HG03159 (cell line): ENCODE data around the gene PANK3.
"Not testable (repeated sequence)": the region's sequence is repeated elsewhere in the genome, so short reads cannot be mapped to it uniquely, and the experiment has no call there.

ENCODE experiments used
- ATAC-seq: cut with Tn5 transposase; IDR thresholded peaks from one replicate; pipeline ENCODE4 v1.9.1; 2021; ENCODE audit warnings: mild to moderate bottlenecking, moderate library complexity; ENCODE audit not compliant: unreplicated experiment

PANK3 gene

DNA sequence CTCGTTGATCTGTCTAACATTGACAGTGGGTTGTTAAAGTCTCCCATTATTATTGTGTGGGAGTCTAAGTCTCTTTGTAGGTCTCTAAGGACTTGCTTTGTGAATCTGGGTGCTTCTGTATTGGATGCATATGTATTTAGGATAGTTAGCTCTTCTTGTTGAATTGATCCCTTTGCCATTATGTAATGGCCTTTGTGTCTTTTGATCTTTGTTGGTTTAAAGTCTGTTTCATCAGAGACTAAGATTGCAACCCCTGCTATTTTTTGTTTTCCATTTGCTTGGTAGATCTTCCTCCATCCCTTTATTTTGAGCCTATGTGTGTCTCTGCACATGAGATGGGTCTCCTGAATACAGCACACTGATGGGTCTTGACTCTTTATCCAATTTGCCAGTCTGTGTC lies 17.0 kb upstream of the PANK3 start:
- not testable (repeated sequence) for ATAC-seq

DNA sequence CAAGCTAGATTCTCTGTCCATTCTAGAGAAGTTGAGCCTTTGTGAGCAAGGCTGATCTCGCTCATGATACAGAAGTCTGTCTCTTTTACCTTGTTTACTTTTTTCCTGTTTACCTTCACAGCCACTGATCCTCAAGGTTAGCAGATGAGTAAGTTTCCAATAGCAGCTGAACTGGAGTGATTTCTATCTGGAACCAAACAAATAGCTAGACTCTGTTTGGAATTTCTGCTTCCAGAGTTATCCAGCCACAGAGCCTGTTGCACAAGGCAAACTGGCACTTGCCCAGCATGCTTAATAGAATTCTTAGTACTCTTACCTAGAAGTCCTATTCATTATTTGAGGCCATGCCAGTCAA lies 12.8 kb upstream of the PANK3 start:
- no peak for ATAC-seq

DNA sequence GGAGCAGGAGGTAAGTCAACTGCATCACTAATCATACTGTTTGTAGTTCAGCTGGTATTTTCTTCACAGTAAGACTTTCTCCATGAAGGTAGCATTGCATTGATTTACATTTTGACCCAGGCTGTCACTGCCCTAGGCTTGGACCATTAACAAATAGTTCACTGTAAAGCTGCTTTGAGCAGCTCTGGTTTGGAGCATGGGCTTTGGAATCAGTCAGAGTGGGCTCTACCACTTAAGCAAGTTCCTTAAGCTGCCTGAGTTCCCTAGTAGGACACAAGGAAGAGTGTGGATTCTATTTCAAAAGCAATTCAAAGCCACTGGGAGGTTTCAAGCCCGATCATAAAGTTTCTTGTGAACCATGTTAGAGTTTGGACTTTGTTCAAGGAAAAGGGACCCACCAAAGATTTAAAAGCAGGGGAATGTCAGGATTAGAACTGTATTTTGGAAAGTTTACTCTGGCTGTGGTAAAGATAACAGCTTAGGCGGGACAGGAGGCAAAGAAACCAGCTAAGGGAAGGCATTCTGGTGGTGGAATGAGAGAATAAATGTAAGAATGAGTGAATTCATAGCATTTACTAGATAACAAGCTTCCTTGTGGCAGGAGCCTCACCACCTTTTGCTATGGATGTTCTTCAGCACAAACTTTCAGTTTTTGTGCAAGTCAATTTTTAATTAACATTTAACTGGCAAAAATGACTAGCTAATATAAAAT lies 12.3 kb upstream of the PANK3 start:
- no peak for ATAC-seq

DNA sequence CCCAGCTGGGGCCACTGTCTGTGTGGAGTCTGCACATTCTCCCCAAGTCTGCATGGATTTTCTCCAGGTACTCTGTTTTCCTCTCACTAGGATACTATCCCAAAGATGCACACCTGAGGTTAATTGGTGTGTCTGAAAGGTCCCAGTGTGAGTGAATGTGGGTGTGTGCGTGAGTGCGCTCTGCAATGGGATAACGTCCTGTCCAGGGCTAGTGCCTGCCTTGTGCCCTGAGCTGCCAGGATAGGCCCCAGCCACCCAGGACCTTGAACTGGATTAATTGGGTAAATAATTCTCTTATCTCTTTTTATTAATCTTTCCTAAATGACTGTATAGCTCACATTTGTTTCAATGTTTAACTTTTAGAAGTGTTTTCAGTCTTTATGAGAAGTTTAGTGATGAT lies 11.5 kb upstream of the PANK3 start:
- no peak for ATAC-seq

DNA sequence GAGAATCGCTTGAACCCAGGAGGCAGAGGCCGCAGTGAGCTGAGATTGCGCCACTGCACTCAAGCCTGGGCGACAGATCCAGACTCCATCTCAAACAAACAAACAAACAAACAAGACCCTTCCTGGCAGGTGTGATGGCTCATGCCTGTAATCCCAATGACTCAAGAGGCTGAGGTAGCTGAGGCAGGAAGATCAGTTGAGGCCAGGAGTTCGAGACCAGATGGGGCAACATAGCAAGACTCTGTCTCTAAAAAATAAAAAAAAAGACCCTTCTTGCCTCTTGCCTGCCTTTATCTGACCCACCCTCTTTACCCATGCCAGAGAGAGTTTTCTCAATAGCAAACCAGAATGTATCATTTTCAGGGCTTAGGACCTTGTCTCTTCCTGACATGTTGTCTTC lies 8.8 kb upstream of the PANK3 start:
- no peak for ATAC-seq

DNA sequence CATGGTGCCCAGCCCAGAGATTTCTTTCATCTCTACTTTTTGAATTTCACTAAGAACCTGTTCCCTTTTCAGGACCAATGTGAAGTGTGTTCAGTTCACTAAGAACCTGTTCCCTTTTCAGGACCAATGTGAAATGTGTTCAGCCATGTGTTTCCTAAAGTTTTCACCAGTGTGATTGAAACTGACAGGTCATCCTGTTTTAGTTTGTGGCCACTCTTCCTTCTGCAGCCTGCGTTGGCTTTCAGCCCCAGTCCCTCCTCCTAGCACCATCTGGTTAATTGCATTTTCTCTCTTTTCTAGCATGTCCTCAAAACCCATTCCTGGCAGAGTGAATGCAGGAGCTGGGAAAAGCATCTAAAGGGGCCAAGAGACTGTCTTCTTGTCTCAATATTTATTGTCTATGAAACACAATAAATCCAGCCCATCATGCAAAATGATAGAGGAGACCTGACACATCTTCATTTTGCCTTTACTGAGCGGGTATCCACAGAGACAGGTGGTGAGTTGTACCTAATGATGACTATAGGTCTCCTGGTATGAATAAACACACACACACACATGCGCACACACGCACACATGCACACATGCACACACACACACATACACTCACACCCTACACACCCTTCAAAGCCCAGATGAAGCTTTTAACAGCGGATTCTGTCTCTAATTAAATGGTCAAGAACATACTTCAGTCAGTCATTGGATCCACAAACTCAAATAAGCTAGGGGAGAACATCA lies 6.1 kb upstream of the PANK3 start:
- no peak for ATAC-seq

DNA sequence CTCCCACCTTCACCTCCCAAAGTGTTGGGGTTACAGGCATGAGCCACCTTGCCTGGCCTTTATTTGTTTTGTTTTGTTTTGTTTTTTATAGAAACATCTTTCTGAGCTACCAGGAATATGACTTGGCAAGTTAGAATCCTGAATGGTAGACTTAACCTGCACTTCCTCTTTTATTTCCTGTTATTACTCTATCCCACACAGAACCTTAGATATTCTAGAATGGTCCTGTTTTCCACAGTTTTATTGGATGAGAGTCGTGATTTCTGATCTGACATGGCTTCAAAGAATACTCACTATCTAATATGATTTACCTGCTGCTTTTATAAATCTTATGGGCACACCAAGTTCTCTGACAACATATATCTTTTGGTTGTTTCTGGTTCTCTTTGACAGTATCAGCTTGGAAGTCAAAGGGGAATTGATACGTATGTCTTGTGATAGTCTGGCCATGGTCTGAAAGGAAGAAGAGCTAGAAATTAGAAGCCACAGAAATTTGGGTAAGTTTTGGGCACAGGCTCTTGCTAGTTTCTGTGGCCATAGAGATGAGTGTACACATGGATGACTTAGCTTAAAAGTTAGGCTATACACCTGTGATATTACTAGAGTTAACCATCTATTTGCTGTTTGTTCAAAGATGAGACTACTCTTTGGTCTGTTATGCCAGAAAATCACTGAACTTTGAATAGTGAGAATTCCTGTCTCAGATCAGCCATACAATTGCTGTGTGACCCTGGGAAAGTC lies 4.7 kb upstream of the PANK3 start:
- ATAC-seq = peak; percentile 36

DNA sequence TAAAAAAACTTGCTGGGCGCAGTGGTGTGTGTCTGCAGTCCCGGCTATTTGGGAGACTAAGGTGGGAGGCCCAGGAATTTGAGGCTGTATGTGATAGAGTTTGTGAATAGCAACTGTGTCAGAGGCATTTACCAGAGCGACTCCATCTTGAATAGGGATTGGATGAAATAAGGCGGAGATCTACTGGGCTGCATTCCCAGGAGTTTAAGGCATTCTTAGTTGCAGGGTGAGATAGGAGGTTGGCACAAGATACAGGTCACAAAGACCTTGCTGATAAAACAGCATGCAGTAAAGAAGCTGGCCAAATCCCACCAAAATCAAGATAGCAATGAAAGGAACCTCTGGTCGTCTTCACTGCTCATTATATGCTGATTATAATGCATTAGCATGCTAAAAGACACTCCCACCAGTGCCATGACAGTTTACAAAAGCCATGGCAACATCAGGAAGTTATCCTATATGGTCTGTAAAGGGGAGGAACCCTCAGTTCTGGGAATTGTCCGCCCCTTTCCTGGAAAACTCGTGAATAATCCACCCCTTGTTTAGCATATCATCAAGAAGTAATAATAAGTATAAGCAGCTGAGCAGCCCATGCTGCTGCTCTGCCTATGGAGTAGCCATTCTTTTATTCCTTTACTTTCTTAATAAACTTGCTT lies 1.8 kb upstream of the PANK3 start:
- not testable (repeated sequence) for ATAC-seq

DNA sequence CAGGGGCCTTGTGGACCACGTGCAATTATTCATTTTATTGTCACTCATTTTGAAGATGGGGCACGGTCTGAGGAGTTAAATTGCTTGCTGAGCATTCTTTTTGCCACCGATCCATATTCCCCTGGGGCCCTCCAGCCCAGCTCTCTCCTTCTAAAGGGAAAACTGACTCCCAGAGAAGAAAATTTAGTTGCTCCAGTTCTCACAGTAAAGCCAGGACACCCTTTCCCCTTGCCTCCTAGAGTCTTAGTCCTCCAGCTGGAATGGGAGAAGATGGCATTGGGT lies 1.0 kb upstream of the PANK3 start:
- no peak for ATAC-seq

DNA sequence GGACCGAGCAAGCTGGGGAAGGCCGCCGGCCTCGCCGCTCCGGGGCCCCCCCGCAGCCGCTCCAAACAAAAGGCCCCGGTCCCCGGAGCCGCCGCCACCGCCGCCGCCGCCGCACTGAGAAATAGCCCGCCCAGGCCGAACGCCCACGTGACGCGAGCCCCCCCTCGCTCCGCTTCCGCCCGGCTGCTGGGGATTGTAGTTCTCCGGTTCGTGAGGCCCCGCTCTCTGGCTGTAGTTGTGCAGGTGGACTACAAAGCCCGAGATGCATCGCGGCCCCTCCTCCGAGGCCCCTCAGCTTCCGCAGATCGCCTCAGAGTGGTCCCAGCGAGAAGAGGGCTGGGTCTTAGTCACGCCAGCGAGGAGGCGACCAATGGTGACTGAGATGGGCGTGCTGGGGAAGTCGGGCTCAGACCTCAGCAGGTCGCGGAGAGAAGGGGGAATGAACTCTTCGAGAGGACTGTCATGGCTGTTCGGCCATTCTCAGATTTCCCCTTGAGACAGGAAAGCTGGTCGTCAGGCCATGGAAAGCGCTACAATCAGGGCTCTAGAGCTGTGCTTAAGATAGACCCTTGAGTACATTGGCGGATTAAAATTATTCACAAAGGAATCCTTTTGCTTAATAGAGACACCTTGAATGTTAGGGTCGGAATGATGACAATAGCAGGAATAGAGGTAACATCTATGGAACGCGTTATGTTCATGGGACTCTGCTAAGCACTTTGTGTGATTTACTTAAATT lies 489 bp upstream of the PANK3 start:
- ATAC-seq = peak; percentile 94

DNA sequence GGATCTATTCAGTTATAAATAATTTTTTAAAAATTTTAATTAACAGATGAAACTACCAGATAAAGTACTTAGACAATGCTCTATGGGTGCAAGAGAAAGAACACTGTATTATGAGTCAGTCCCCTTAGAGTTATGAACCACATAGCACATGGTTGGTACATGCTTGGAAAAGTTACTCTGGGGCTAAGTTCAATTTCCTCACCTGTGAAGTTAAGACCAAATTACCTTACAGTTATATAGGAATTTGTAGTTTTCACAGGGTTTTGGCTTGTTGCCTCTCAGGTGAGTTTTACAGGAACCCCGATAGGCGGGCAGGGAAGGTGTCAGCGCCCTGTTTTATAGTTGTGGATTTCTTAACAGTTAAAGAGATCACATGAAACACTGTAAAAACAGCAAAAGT lies 1.2 kb downstream of the PANK3 start:
- no peak for ATAC-seq

DNA sequence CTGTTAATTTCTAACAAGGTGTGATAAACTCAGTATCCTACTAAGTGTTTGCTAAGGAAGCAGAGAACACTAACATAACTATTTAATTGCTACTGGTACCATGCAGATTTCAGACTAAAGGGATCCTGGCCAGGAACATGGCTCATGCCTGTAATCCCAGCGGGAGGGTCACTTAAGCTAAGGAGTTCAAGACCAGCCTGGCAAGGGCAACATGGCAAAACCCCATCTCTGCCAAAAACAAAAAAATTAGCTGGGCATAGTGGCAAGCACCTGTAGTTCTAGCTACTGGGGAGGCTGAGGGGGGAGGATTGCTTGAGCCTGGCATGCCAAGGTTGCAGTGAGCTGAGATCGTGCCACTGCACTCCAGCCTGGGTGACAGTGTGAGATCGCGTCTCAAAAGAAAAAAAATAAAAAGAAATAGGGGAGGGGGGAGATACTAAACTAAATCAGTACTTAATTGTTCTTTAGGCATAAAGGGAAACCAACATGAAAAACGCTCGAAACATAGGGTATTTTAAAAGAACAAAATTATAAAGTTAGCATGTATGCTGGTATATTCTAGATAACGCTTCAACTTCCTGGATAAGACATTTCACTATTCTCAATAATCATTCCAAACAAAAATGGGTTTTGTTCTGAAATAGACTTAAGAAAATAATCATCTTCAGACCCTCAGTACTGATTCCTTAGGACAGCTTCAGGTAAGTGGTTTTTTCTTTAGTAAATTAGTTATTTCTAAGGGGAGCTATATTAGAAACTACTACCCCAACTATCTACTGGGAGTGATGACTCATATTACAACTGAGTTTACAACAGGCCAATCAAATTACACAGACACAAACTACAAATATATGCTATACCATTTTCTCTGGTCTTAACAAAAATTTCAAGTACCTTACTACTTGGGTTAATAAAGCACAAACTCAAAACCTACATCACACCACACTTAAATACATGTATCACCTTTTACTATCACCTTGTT lies 3.5 kb downstream of the PANK3 start:
- no peak for ATAC-seq

DNA sequence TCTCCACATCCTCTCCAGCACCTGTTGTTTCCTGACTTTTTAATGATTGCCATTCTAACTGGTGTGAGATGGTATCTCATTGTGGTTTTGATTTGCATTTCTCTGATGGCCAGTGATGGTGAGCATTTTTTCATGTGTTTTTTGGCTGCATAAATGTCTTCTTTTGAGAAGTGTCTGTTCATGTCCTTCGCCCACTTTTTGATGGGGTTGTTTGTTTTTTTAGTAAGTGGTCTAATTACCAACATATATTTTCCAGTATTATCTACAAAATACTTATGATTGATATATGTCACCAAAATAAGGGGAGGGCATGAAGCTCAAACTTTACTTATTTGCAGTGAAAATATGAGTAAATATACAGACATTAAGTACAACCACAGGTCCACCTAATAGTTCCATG lies 5.0 kb downstream of the PANK3 start:
- ATAC-seq = not testable (repeated sequence)

DNA sequence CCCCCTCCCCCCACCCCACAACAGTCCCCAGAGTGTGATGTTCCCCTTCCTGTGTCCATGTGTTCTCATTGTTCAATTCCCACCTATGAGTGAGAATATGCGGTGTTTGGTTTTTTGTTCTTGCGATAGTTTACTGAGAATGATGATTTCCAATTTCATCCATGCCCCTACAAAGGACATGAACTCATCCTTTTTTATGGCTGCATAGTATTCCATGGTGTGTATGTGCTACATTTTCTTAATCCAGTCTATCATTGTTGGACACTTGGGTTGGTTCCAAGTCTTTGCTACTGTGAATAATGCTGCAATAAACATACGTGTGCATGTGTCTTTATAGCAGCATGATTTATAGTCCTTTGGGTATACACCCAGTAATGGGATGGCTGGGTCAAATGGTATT lies 5.5 kb downstream of the PANK3 start:
- ATAC-seq = not testable (repeated sequence)

DNA sequence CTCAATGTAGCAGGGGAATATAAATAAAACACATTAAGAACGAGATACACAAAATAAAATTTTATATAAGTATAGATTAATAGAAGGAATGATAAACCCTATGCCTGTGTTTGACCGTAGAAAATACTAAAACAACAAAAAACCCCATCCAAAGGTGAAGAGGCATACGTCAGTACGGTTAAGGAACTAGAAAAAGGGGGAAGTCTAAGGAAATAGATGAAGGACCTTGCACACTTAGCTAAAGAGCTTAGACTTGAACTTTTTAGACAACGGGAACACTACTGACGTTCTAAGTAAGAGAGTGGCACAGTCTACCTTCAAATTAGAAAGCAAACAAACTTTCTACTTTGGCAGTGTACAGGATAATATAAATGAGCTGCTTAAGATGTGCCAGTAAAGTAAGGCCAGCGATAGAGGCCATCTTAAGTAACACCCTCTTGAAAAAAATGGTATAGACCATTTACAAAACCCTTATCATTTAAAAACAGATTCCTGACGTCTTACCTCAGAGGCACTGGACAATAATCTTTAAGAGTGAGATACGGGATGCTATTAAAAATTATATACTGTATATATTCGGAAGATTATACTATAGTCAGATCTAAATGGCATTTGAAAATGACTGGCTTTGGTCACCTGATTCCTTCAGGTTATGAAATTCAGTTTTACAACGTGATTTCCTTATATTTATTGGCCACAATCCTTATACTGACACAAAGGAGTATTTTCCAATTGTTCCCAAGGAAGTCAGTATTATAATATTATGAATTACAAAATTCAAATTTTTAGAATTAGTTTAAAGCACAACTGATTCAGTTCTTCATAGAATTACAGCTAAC lies 8.5 kb downstream of the PANK3 start:
- ATAC-seq = no peak

DNA sequence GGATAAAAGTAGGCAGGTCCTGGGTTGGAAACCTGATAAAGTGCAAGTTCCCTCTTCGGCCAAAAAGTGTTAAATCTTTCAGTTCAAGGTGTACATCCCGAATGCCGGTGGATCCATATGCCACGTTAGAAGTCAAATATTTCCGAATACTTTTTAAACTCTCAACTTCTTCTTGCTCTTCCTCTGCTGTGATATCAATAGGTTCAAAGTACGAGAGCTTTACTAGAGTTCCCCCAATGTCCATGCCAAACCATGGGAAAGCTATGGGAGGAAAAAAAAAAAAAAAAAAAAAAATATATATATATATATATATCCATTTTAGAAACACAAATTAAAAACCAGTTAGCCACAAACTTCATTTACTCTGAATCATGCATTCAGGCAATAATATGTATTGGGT lies 10.4 kb downstream of the PANK3 start:
- no peak for ATAC-seq

DNA sequence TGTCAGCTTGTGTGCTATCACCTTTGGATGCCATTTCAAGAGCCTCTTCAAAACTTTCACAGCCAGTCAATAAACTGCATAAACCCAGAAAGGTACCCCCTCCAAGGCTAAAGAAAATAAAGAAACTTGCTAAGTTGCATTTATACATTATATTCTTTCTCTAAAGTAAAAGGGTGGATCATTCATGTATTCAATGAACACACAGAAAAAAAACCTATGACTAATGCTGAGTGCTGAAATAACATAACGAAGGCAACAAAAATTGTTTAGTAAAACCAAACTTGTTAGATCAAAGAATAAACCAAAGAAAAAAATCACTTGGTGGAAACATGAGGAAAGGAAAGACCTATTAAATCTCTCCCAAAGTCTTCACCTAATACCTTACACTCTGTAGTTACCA lies 15.2 kb downstream of the PANK3 start:
- ATAC-seq = no peak

DNA sequence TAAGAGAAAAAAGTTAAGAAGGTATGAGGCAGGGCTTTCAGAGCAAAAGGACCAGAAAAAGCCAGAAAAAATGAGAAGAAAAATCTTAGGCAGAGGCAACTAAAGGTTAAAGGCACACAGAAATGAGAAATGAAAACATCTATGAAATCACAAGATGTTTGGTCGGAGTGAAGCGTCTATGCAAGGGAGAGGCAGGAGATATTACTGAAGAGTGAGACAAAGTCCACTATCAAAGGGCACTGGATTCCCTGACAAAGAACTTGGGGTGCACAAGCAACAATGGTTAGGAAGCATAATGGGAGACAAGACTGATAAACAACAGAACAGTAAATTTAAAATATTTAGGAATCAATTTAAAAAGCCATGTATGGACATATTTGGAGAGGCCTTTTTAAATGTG lies 16.9 kb downstream of the PANK3 start:
- no peak for ATAC-seq

DNA sequence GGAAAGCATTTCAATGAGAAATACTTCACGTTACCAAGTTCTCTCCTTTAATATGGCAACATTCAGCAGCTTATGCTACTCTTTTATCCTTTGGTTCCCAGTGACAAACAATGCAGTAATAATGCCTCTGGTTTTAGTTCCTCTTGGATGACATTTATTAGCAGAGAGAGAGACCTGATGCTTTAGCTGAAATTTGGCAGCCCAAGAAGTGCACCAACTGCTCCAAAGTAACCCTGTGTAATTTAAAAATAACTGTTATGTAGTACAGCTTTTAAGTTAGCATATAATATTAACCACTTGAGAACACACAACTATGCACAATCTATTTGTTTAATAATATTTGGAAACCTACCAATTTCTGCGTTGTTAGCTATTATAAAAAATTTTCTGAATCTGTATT lies 21.8 kb downstream of the PANK3 start:
- no peak for ATAC-seq
